Endothelial cell of umbilical vein (primary cell): ENCODE data around the gene PFN3. TPM values are rescaled to one million over a fixed set of nuclear protein-coding genes. Genes with fewer than 3 reads are reported as not detected.

Experiments
- BruUV-seq: library from RNA; stranded (reverse); fragments of 400-500 nt; replicated peaks from 2 replicates; lab custom pipeline; 2021; lab: Mats Ljungman, UMichigan
- CTCF ChIA-PET: fragments of 300-600, 350-600 bp; sonication (Branson Sonifier 250); formaldehyde crosslinking; loops from one replicate; lab custom pipeline; 2021; ENCODE audit warnings: antibody characterized with exemption, inconsistent platforms; lab: Charles Lee
- POLR2A ChIA-PET: fragments of 300-600, 350-600 bp; sonication (Branson Sonifier 250); formaldehyde crosslinking; loops from one replicate; lab custom pipeline; 2021; ENCODE audit warnings: antibody characterized with exemption, inconsistent platforms; lab: Charles Lee
- DNase-seq: peaks from one replicate; pipeline ENCODE4 v3.0.0-alpha.2; 2011; ENCODE audit warnings: low read depth, low spot score
- FAIRE-seq: peaks from 2 replicates; lab custom pipeline; 2011; peaks lifted over from hg19 to GRCh38; lab: Jason Lieb, UNC
- H2AFZ ChIP-seq: 2 replicates; pipeline ENCODE4 v1.6.0; 2012; ENCODE audit warnings: low read depth, low read length, control low read depth, inconsistent platforms
- H3K27ac ChIP-seq: 2 replicates; pipeline ENCODE4 v1.5.1; 2011; ENCODE audit warnings: low read depth, mild to moderate bottlenecking, control low read depth, low read length, moderate library complexity; ENCODE audit not compliant: insufficient read depth
- H3K27me3 ChIP-seq, 2 experiments: 2 replicates each; pipeline versions ENCODE4 v1.6.0 to v1.6.1; 2011; ENCODE audit warnings: low read length in 2 of 2, mixed read lengths in 1 of 2; ENCODE audit not compliant: control insufficient read depth in 2 of 2, insufficient read depth in 2 of 2
- H3K36me3 ChIP-seq, 2 experiments: 2 replicates in 1 of 2; 3 replicates in 1 of 2; pipeline ENCODE4 v1.5.1; 2011; ENCODE audit warnings: low read length in 2 of 2, mild to moderate bottlenecking in 1 of 2, moderate library complexity in 1 of 2; ENCODE audit not compliant: control insufficient read depth in 2 of 2, insufficient read depth in 2 of 2; ENCODE audit errors: extremely low read depth in 1 of 2
- H3K4me1 ChIP-seq: 3 replicates; pipeline ENCODE4 v1.5.1; 2011; ENCODE audit warnings: mild to moderate bottlenecking, low read length; ENCODE audit not compliant: control insufficient read depth, insufficient read depth; ENCODE audit errors: extremely low read depth
- H3K4me2 ChIP-seq: 2 replicates; pipeline ENCODE4 v1.6.1; 2011; ENCODE audit warnings: low read length, control low read depth, mixed read lengths; ENCODE audit not compliant: insufficient read depth
- H3K4me3 ChIP-seq, 3 experiments: fragments of 200-600 bp in 1 of 3; sonication (generic), shearing (Covaris generic) in 1 of 3; replicated peaks in 1 of 3; 2 replicates each; pipeline ENCODE4 v1.5.1; 2011 to 2016; ENCODE audit warnings: control low read depth in 3 of 3, low read length in 3 of 3, mild to moderate bottlenecking in 2 of 3, inconsistent platforms in 1 of 3, low read depth in 1 of 3, moderate library complexity in 1 of 3; ENCODE audit not compliant: insufficient read depth in 1 of 3
- H3K79me2 ChIP-seq: 2 replicates; pipeline ENCODE4 v1.6.0; 2012; ENCODE audit warnings: low read length, inconsistent platforms; ENCODE audit not compliant: control insufficient read depth, insufficient read depth
- H3K9ac ChIP-seq: replicated peaks from 2 replicates; pipeline ENCODE3; 2011; ENCODE audit warnings: low read length, control low read depth; ENCODE audit not compliant: insufficient read depth; ENCODE audit errors: extremely low read depth
- H3K9me1 ChIP-seq: replicated peaks from 3 replicates; pipeline ENCODE4 v1.6.0; 2011; ENCODE audit warnings: mild to moderate bottlenecking, low read length; ENCODE audit not compliant: control insufficient read depth, insufficient read depth; ENCODE audit errors: extremely low read depth
- H3K9me3 ChIP-seq: replicated peaks from 2 replicates; pipeline ENCODE4 v1.5.1; 2012; ENCODE audit warnings: low read length, inconsistent platforms; ENCODE audit not compliant: control insufficient read depth, insufficient read depth
- H4K20me1 ChIP-seq: replicated peaks from 2 replicates; pipeline ENCODE3; 2011; ENCODE audit warnings: mild to moderate bottlenecking, low read length; ENCODE audit not compliant: control insufficient read depth, insufficient read depth; ENCODE audit errors: extremely low read depth
- CTCF ChIP-seq, 2 donors: IDR thresholded peaks; 1 replicate in 1 of 2; 2 replicates in 1 of 2; pipeline ENCODE4 v1.5.1; 2011; ENCODE audit warnings: low read length in 2 of 2, mild to moderate bottlenecking in 2 of 2, moderate library complexity in 2 of 2, control low read depth in 1 of 2, inconsistent platforms in 1 of 2, low read depth in 1 of 2; ENCODE audit not compliant: insufficient read depth in 1 of 2; ENCODE audit errors: extremely low read depth in 1 of 2
- EZH2 ChIP-seq: IDR thresholded peaks from 2 replicates; pipeline ENCODE4 v1.6.1; 2012; ENCODE audit warnings: borderline replicate concordance, low read depth, mild to moderate bottlenecking, moderate library complexity, low read length, inconsistent platforms; ENCODE audit not compliant: severe bottlenecking
- FOS ChIP-seq: IDR thresholded peaks from 2 replicates; pipeline ENCODE4 v1.6.1; 2011; ENCODE audit warnings: mild to moderate bottlenecking, low read length, moderate library complexity, borderline replicate concordance; ENCODE audit not compliant: insufficient read depth
- GATA2 ChIP-seq: IDR thresholded peaks from 2 replicates; pipeline ENCODE4 v1.7.0; 2011; ENCODE audit warnings: low read depth, mild to moderate bottlenecking, moderate library complexity, mixed read lengths, low read length; ENCODE audit not compliant: insufficient read length, insufficient read depth
- JUN ChIP-seq: IDR thresholded peaks from 2 replicates; pipeline ENCODE4 v1.6.1; 2011; ENCODE audit warnings: borderline replicate concordance, low read depth; ENCODE audit not compliant: insufficient read length, insufficient read depth
- MAX ChIP-seq: IDR thresholded peaks from 2 replicates; pipeline ENCODE4 v1.6.1; 2011; ENCODE audit not compliant: insufficient read depth, insufficient read length
- MYC ChIP-seq: IDR thresholded peaks from one replicate; pipeline ENCODE4 v1.6.1; 2011; ENCODE audit warnings: mild to moderate bottlenecking, low read depth, low read length
- POLR2A ChIP-seq: IDR thresholded peaks from 2 replicates; pipeline ENCODE4 v1.6.1; 2012; ENCODE audit warnings: low read depth, mild to moderate bottlenecking, control low read depth, low read length
- POLR2AphosphoS5 ChIP-seq: IDR thresholded peaks from 2 replicates; pipeline ENCODE4 v1.6.1; 2012; ENCODE audit warnings: low read depth, mild to moderate bottlenecking, control low read depth, low read length, moderate library complexity; ENCODE audit not compliant: insufficient read depth
- dilution Hi-C: fragments of 300-500 bp; cut with MboI; formaldehyde crosslinking; loops from one replicate; pipeline ENCODE4 v1.15.0; 2019; ENCODE audit warnings: low sequenced_read_pairs; ENCODE audit not compliant: extremely low pct_ligation_motif_present
- intact Hi-C: fragments of 100-400 bp; cut with micrococcal nuclease; formaldehyde crosslinking; loops from one replicate; pipeline ENCODE4 v1.10.0; 2022
- polyA plus RNA-seq, 4 experiments: library from polyadenylated mRNA; depleted of rRNA in 3 of 4; stranded (reverse) in 3 of 4; unstranded in 1 of 4; fragments of >200 nt; gene quantifications; 2 replicates each; pipeline versions ENCODE4 v1.2.1 to v1.2.3, GENCODE V29; 2011 to 2012; ENCODE audit warnings: missing spikeins in 1 of 4
- total RNA-seq: library from RNA; stranded (reverse); gene quantifications from 2 replicates; pipeline ENCODE4 v1.2.3, GENCODE V29; 2021

PFN3 gene
- total and polyA plus RNA-seq, 2 donors (not counting 3 experiments of a cell fraction or from before 2014, with no cell fraction given), result not detected

GRCh38 chr5:177371120-177372033 lies 29.1 kb downstream of the PFN3 start:
- Histone ChIP-seq H3K4me3 (peak overlapping the region; percentile 29 to 40 (median 32)), H3K4me1 (peaks cover 24% of the 10 kb centered on the region), H3K9me1 (no peaks in the 10 kb centered on the region), H3K79me2 (no peaks in the 10 kb centered on the region), H4K20me1 (no peaks in the 10 kb centered on the region), H3K36me3 (no peaks in the 10 kb centered on the region), H2AFZ (peak overlapping the region; percentile 80), H3K9me3 (no peaks in the 10 kb centered on the region), H3K4me2 (peak overlapping the region; percentile 64), H3K27ac (no peak overlapping the region), H3K9ac (peak overlapping the region; percentile 34), H3K27me3 (no peaks in the 10 kb centered on the region)
- TF ChIP-seq EZH2 (no peak), GATA2 (no peak), POLR2A (no peak), MAX (no peak), FOS (no peak), JUN (no peak), CTCF (IDR thresholded peaks at IDR 0.05; ENCODE audit: extremely low read depth in 1 of 2, insufficient read depth in 1 of 2, low read depth in 1 of 2, low read length in 2 of 2) (no peak), MYC (no peak), POLR2AphosphoS5 (no peak)
- no peak for FAIRE-seq
- CTCF ChIA-PET, result interaction anchor here (1.1 to 5.8 kb wide), 26 partner anchors 8 to 257 kb away, joined by 3 to 64 read pairs (median 6); partner anchors contain the start of genes F12, LMAN2, PDLIM7 and RGS14
- BruUV-seq, result no TSS peak
- intact Hi-C loops (loop anchor here (2.0 kb wide), 1 partner anchor 55 kb away; the partner anchor contains the start of gene GRK6), dilution Hi-C loops (no loop called here)
- DNase-seq, result no peak
- POLR2A ChIA-PET, result interaction anchor here (0.6 to 1.0 kb wide), 4 partner anchors 11 to 215 kb away, joined by 3 to 9 read pairs (median 4); partner anchors contain the start of gene GRK6
